Naive thymus-derived CD8-positive, alpha-beta T cell (primary cell): ENCODE data around the gene SLC4A1. TPM values are rescaled to one million over a fixed set of nuclear protein-coding genes. Genes with fewer than 3 reads are reported as not detected.

Source experiments
- ATAC-seq, 2 donors: fragments of 150-1000 bp; cut with Tn5 transposase in 1 of 2; sonication (Bioruptor Pico), chemical (Tn5 transposase) in 1 of 2; 1 replicate in 1 of 2; 2 replicates in 1 of 2; pipeline ENCODE4 v1.10.0; 2021; ENCODE audit warnings: mild to moderate bottlenecking in 2 of 2, moderate library complexity in 2 of 2
- POLR2A ChIA-PET: fragments of 350-600 bp; sonication (Branson Sonifier 250); formaldehyde crosslinking; loops from one replicate; lab custom pipeline; 2021; ENCODE audit warnings: antibody characterized with exemption; lab: Charles Lee
- DNase-seq, 10 donors: peaks; one replicate each; pipeline versions ENCODE4 v3.0.0 to v3.0.0-alpha.2; 2020 to 2022
- H3K27ac Mint-ChIP-seq, 10 donors: one replicate each; pipeline ENCODE4 v1.8.0; 2020 to 2022; ENCODE audit warnings: mild to moderate bottlenecking in 10 of 10, mixed read lengths in 10 of 10, moderate library complexity in 4 of 10, inconsistent platforms in 1 of 10
- H3K27me3 Mint-ChIP-seq, 5 donors: one replicate each; pipeline ENCODE4 v1.8.0; 2021 to 2022; ENCODE audit warnings: mixed read lengths in 5 of 5
- H3K36me3 Mint-ChIP-seq, 3 donors: one replicate each; pipeline ENCODE4 v1.8.0; 2020 to 2022; ENCODE audit warnings: mixed read lengths in 3 of 3, mild to moderate bottlenecking in 2 of 3, inconsistent platforms in 1 of 3
- H3K4me1 Mint-ChIP-seq, 4 donors: one replicate each; pipeline ENCODE4 v1.8.0; 2021 to 2022; ENCODE audit warnings: mixed read lengths in 4 of 4
- H3K4me3 Mint-ChIP-seq, 10 donors: one replicate each; pipeline ENCODE4 v1.8.0; 2020 to 2022; ENCODE audit warnings: mild to moderate bottlenecking in 10 of 10, mixed read lengths in 10 of 10, moderate library complexity in 6 of 10, inconsistent platforms in 1 of 10
- H3K9me3 Mint-ChIP-seq, 9 donors: one replicate each; pipeline ENCODE4 v1.8.0; 2020 to 2022; ENCODE audit warnings: mixed read lengths in 9 of 9, mild to moderate bottlenecking in 3 of 9, inconsistent platforms in 1 of 9, moderate library complexity in 1 of 9
- polyA plus RNA-seq, 3 donors: library from polyadenylated mRNA; unstranded; fragments of 300-500 nt; fragmentation: Illumina TruSeq; gene quantifications; one replicate each; pipeline ENCODE4 v1.2.3, GENCODE V29; 2021
- total RNA-seq, 8 experiments: library from RNA in 2 of 8; stranded (reverse) in 2 of 8; gene quantifications; one replicate each; pipeline ENCODE4 v1.2.3 and lab custom pipeline; 2021 to 2026

The SLC4A1 gene
- total and polyA plus RNA-seq, 5 experiments from 2014 or later, result not detected

DNA sequence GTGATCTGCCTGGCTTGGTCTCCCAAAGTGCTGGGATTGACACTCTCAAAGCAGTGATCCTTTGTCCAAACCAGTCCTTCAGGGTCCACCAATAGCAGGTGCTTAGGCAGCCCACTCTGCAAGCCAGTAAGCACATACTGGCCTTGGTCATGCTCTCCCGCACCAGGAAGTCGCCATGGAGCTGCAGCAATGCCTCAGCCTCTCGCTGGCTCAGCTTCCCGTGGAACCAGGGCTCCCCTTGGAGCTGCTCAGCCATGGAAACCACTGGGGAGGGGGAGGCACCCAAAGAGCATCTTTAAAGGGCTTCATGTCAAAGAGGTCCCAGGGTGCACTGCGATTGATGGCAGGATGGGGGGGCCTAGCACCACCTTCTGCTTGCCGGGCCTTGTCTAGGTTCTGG lies 38.8 kb downstream of the SLC4A1 start:
- Mint-ChIP-seq H3K9me3 (no peaks in the 10 kb centered on the region), H3K4me3 (no peak overlapping the region), H3K36me3 (no peaks in the 10 kb centered on the region), H3K27me3 (peaks cover 0 to 1% (median 0%) of the 10 kb centered on the region in 5 donors), H3K4me1 (no peaks in the 10 kb centered on the region), H3K27ac (no peak overlapping the region)
- POLR2A ChIA-PET, result interaction anchor here (0.6 to 1.7 kb wide), 4 partner anchors 8 to 103 kb away, joined by 5 to 7 read pairs (median 6); no protein-coding TSS in a partner anchor
- ATAC-seq, result no peak
- DNase-seq, result no peak

- H3K4me3 Mint-ChIP-seq, result peak overlapping the region in 2 of 10 donors; percentile 8 to 51
- POLR2A ChIA-PET, result interaction anchor here (1.0 to 20.4 kb wide), 7 partner anchors 9 to 97 kb away, joined by 3 to 445 read pairs (median 6); partner anchors contain the start of genes ATXN7L3 and SLC25A39
- peak overlapping the region in 2 of 10 donors; percentile 70 to 93 for H3K27ac Mint-ChIP-seq
- no peak for ATAC-seq
- H3K4me1 Mint-ChIP-seq, result peaks cover 8 to 19% (median 10%) of the 10 kb centered on the region in 4 donors
- H3K9me3 Mint-ChIP-seq, result no peaks in the 10 kb centered on the region
- no peak for DNase-seq
- H3K36me3 Mint-ChIP-seq, result no peaks in the 10 kb centered on the region
- H3K27me3 Mint-ChIP-seq, result no peaks in the 10 kb centered on the region
Observed at GRCh38 chr17:44223541-44224071, 44.3 kb downstream of the SLC4A1 start.

GRCh38 chr17:44222112-44222869 lies 45.6 kb downstream of the SLC4A1 start:
- POLR2A ChIA-PET, result interaction anchor here (0.6 to 20.4 kb wide), 34 partner anchors 8 to 1031 kb away, joined by 3 to 445 read pairs (median 5); partner anchors contain the start of genes ATXN7L3, GRN, HDAC5 and HEXIM2
- H3K4me1 Mint-ChIP-seq, result peaks cover 12 to 26% (median 16%) of the 10 kb centered on the region in 4 donors
- H3K27me3 Mint-ChIP-seq, result no peaks in the 10 kb centered on the region
- DNase-seq (peak in 5 of 10 donors; percentile 33 to 67 (median 42)), ATAC-seq (no peak)
- H3K27ac Mint-ChIP-seq, result peak overlapping the region; percentile 91 to 98 (median 95)
- no peaks in the 10 kb centered on the region for H3K36me3 Mint-ChIP-seq
- H3K4me3 Mint-ChIP-seq, result peak overlapping the region; percentile 91 to 100 (median 96)
- no peaks in the 10 kb centered on the region for H3K9me3 Mint-ChIP-seq

- no peaks in the 10 kb centered on the region for H3K27me3 Mint-ChIP-seq
- H3K4me3 Mint-ChIP-seq, result peak overlapping the region; percentile 91 to 100 (median 96)
- peaks cover 15 to 31% (median 21%) of the 10 kb centered on the region in 4 donors for H3K4me1 Mint-ChIP-seq
- DNase-seq (peak in 3 of 10 donors; percentile 35 to 41 (median 37)), ATAC-seq (no peak)
- no peaks in the 10 kb centered on the region for H3K36me3 Mint-ChIP-seq
- no peaks in the 10 kb centered on the region for H3K9me3 Mint-ChIP-seq
- POLR2A ChIA-PET, result interaction anchor here (0.5 to 20.4 kb wide), 35 partner anchors 9 to 1364 kb away, joined by 3 to 445 read pairs (median 5); partner anchors contain the start of genes ATXN7L3, GRN, HDAC5 and HEXIM2
- H3K27ac Mint-ChIP-seq, result peak overlapping the region; percentile 91 to 98 (median 95)
Observed at GRCh38 chr17:44221862-44222111, 46.1 kb downstream of the SLC4A1 start.

- Mint-ChIP-seq H3K27me3 (no peaks in the 10 kb centered on the region), H3K9me3 (no peaks in the 10 kb centered on the region), H3K27ac (peak overlapping the region; percentile 91 to 98 (median 95)), H3K4me3 (peak overlapping the region; percentile 91 to 100 (median 96)), H3K4me1 (peaks cover 18 to 36% (median 27%) of the 10 kb centered on the region in 4 donors), H3K36me3 (peaks cover under 1 to 2% (median 1%) of the 10 kb centered on the region in 3 donors)
- DNase-seq, result peak; percentile 53 to 79 (median 65)
- POLR2A ChIA-PET, result interaction anchor here (0.5 to 20.4 kb wide), 38 partner anchors 8 to 1364 kb away, joined by 3 to 445 read pairs (median 5); partner anchors contain the start of genes ATXN7L3, GRN, HDAC5 and HEXIM2
- ATAC-seq, result peak; percentile 19 to 27
Observed at GRCh38 chr17:44221084-44221861, 46.7 kb downstream of the SLC4A1 start.

DNA sequence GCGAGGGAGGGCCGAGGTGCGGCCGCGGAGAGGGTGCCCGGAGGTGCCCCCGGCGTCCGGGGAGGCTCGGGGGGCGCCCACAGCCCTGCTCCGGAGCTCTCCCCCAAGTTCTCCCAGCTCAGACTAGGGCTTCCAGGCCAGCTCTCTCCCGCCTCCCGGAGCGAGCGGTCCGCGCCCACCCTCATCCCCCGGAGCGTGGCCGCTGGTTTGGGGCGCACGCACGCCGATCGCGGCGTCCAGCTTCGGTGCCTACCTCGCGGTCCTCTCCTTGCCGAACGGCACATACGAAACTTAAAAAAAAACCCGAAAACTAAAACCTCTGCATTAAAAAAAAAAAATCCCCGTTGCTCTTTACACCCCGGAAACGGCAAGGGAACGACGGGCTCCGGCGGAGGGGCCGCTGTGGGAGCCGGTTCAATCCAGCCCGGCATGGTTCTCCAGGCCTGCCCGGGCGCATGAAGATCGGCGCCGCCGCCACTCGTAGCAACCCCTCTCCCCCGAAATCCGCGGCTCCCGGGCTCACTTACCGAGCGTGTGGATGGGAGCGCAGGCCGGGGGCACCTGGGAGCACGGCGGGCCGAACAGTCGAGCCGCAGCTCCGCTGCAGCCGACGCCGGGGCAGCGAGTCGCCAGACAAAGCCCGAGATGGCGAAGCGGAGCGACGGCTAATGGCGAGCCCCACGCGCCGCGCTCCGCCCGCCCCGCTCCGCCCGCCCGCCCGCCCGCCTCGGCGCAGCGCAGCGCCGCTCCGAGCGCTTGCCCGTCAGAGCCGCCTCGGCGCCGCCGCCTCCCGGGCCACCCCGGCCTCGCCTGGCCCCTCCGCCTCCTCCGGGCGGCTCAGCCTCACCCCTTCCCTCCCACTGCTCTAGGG lies 47.5 kb downstream of the SLC4A1 start:
- no peaks in the 10 kb centered on the region for H3K27me3 Mint-ChIP-seq
- H3K36me3 Mint-ChIP-seq, result peaks cover 5 to 9% (median 8%) of the 10 kb centered on the region in 3 donors
- peak overlapping the region; percentile 91 to 100 (median 96) for H3K4me3 Mint-ChIP-seq
- H3K4me1 Mint-ChIP-seq, result peaks cover 23 to 45% (median 34%) of the 10 kb centered on the region in 4 donors
- H3K9me3 Mint-ChIP-seq, result no peaks in the 10 kb centered on the region
- DNase-seq (peak; percentile 54 to 85 (median 66)), ATAC-seq (peak; percentile 29 to 46)
- peak overlapping the region; percentile 90 to 98 (median 95) for H3K27ac Mint-ChIP-seq
- POLR2A ChIA-PET, result interaction anchor here (0.6 to 20.4 kb wide), 36 partner anchors 9 to 1365 kb away, joined by 3 to 445 read pairs (median 5); partner anchors contain the start of genes ATXN7L3, GRN, HDAC5 and HEXIM2

- Mint-ChIP-seq H3K27ac (peak within 1 kb of the TSS; percentile 87 to 99 (median 94)), H3K4me1 (peaks cover 28 to 52% (median 42%) of the 10 kb centered on the region in 4 donors), H3K4me3 (peak within 1 kb of the TSS; percentile 88 to 100 (median 92)), H3K36me3 (peaks cover 10 to 17% (median 14%) of the 10 kb centered on the region in 3 donors), H3K27me3 (no peaks in the 10 kb centered on the region), H3K9me3 (no peaks in the 10 kb centered on the region)
- ATAC-seq, result peak; percentile 34 to 43
- DNase-seq, result peak; percentile 61 to 89 (median 74)
- POLR2A ChIA-PET, result interaction anchor here (0.6 to 20.4 kb wide), 22 partner anchors 10 to 1098 kb away, joined by 3 to 445 read pairs (median 6); partner anchors contain the start of genes ATXN7L3, GRN, HDAC5 and RUNDC3A
Observed at GRCh38 chr17:44219616-44220212, 48.2 kb downstream of the SLC4A1 start, which contains the start of gene UBTF. UBTF (minus strand) TSS chr17:44219675; CDS start chr17:44218229, 1,446 bp downstream.

- Mint-ChIP-seq H3K4me1 (peaks cover 32 to 57% (median 47%) of the 10 kb centered on the region in 4 donors), H3K9me3 (no peaks in the 10 kb centered on the region), H3K36me3 (peaks cover 10 to 22% (median 16%) of the 10 kb centered on the region in 3 donors), H3K4me3 (peak overlapping the region in 4 of 10 donors; percentile 40 to 100 (median 74)), H3K27ac (peak overlapping the region in 1 of 10 donors; percentile 33), H3K27me3 (no peaks in the 10 kb centered on the region)
- POLR2A ChIA-PET, result interaction anchor here (0.6 to 20.4 kb wide), 16 partner anchors 9 to 1098 kb away, joined by 3 to 445 read pairs (median 16); partner anchors contain the start of genes ATXN7L3, GRN, HDAC5 and RUNDC3A
- ATAC-seq (peak; percentile 42 to 45), DNase-seq (peak; percentile 50 to 83 (median 76))
Observed at GRCh38 chr17:44219108-44219615, 48.8 kb downstream of the SLC4A1 start.

DNA sequence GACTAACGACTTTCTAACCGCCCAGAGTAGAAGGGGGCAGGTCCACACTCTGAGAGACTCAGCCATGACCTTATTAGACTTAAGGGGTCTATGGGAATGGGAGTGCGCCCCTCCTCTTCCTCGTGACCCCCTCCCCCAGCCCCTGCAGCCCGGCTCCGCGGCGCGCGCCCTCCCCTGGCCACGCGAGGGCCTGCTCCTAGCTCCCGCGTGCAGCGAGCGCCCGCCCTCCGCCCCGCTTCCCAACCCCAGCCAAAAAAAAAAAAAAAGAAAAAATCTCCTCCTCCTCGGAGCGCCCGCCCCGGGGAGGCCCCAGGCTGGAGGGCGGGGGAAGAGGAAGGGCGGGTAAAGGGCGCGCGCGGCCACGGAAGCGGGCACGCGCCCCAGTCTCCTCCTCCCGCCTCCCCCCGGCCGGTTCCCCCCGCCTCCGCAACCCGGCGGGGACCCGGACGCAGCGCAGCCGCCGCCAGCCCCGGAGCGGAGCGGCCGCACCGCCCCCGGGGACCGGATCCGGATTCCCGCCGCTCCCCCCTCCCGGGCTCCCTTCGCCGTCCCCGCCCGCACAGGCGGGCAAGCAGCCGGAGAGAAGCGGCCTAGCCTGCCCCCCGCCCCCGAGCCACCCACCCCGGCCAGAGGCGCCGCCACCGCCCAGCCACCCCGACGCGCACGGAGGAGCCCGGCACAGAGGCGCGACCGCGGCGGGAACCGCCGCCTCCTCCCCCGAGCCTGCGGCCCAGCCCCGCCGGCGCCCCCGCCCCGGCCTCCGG lies 49.4 kb downstream of the SLC4A1 start:
- Mint-ChIP-seq H3K27me3 (no peaks in the 10 kb centered on the region), H3K36me3 (peaks cover 10 to 29% (median 22%) of the 10 kb centered on the region in 3 donors), H3K4me3 (peak overlapping the region; percentile 85 to 100 (median 90)), H3K27ac (peak overlapping the region; percentile 51 to 99 (median 98)), H3K4me1 (peaks cover 38 to 64% (median 54%) of the 10 kb centered on the region in 4 donors), H3K9me3 (no peaks in the 10 kb centered on the region)
- peak; percentile 38 to 42 for ATAC-seq
- POLR2A ChIA-PET, result interaction anchor here (0.6 to 20.4 kb wide), 20 partner anchors 9 to 1099 kb away, joined by 3 to 445 read pairs (median 7); partner anchors contain the start of genes ATXN7L3, GRN, HDAC5 and HEXIM1
- DNase-seq, result peak; percentile 82 to 93 (median 88)
